WI38 (cell line): ENCODE measurements around the gene FAM47E.
"Not testable (repeated sequence)": the region's sequence is repeated elsewhere in the genome, so short reads cannot be mapped to it uniquely, and the experiment has no call there.

ENCODE experiments used
- H3K4me3 ChIP-seq: 2 replicates; pipeline ENCODE4 v1.5.1; 2011; ENCODE audit warnings: low read depth, mild to moderate bottlenecking, control low read depth, low read length
- CTCF ChIP-seq: IDR thresholded peaks from 2 replicates; pipeline ENCODE4 v1.5.1; 2012; ENCODE audit warnings: low read depth, mild to moderate bottlenecking, control low read depth, low read length

FAM47E gene

GRCh38 chr4:76238236-76238635 is 13.3 kb upstream of the FAM47E start:
- no peak for TF ChIP-seq CTCF
- H3K4me3 ChIP-seq, result no peak overlapping the region

DNA sequence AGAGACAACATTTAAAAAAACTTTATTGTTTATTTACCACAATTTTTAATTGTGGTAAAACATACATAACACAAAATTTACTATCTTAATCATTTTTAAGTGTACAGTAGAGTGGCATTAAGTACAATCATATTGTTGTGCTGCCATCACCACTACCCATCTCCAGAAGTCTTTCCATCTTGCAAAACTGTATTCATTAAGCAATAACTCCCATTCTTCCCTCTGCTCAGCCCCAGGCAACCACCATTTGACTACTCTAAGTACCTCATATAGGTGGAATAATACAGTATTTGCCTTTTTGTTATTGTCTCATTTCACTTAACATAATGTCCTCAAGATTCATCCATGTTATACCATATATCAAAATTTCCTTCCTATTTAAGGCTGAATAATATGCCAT is 12.8 kb upstream of the FAM47E start:
- no peak for TF ChIP-seq CTCF
- H3K4me3 ChIP-seq, result no peak overlapping the region

DNA sequence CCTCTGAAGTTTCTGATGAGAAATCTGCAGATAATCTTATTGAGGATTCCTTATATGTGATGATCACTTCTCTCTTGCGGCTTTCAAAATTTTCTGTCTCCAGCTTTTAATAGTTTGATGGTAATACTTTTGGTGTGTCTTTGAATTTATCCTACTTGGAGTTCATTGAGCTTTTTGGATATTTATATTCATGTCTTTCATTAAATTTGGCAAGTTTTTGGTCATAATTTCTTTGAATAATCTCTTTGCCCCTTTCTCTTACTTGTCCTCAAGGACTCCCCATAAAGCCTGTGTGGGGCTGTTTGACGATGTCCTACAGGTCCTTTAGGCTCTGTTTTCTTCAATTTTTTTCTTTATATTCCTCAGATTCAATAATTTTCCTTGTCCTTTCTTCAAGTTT is 11.3 kb upstream of the FAM47E start:
- H3K4me3 ChIP-seq, result no peak overlapping the region
- no peak for TF ChIP-seq CTCF

DNA sequence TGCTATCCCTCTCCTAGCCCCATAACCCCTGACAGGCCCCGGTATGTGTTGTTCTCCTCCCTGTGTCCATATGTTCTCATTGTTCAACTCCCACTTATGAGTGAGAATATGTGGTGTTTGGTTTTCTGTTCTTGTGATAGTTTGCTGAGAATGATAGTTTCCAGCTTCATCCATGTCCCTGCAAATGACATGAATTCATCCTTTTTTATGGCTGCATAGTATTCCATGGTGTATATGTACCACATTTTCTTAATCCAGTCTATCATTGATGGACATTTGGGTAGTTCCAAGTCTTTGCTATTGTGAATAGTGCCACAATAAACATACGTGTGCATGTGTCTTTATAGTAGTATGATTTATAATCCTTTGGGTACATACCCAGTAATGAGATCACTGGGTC is 7.6 kb upstream of the FAM47E start:
- H3K4me3 ChIP-seq, result not testable (repeated sequence)

DNA sequence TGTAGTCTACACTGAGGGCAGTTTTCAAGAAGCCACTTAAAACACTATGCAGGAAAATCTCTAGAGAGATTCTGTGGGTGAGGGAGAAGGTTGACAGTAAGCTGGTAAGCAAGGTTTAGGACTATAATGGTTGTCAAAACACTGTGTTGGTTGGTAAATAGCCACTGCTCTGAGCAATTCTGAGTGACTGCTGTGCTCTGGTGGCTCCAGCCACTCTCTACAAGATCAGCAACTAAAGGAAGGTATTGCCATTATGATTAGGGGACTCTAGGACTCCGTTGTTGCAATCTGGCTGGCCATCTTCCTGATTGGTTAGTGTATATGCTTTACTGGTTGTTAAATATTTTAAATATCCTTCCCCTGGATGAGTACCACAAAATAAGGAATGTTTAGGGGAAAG is 5.5 kb upstream of the FAM47E start:
- H3K4me3 ChIP-seq, result no peak overlapping the region
- no peak for TF ChIP-seq CTCF

GRCh38 chr4:76246852-76247251 is 4.7 kb upstream of the FAM47E start:
- TF ChIP-seq CTCF, result no peak
- no peak overlapping the region for H3K4me3 ChIP-seq

GRCh38 chr4:76250962-76251361 is 559 bp upstream of the FAM47E start:
- no peak overlapping the region for H3K4me3 ChIP-seq
- no peak for TF ChIP-seq CTCF

GRCh38 chr4:76252271-76252653 is 741 bp downstream of the FAM47E start:
- TF ChIP-seq CTCF, result no peak
- H3K4me3 ChIP-seq, result no peak overlapping the region
